ENCODE measurements around the gene GPR158.

GPR158 gene

DNA sequence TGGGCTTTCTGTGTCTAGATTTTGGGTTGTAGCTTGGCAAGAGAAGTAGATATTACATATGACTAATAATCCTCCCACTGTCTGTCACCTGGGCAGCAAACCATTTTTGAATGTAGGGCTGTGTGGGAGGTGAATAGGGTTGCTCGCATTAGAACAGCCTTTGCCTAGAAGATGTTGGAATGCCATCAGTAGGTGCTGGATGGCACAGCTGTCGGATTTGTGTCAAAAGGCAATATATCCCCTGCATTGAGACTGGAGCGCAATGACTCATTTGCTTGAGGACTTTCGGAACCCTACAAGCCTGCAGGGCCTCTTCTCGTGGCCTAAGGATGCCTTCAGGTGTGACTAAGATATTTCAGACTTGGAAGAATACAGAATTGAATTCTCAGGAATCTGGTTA, 323.8 kb downstream of the GPR158 start:
- DNase-seq (ENCODE audit: low read depth in 3 of 3, low spot score in 1 of 3): no peak

- DNase-seq (ENCODE audit: low read depth in 3 of 3, low spot score in 1 of 3): no peak
Measured at GRCh38 chr10:25501912-25502311, 327.1 kb downstream of the GPR158 start.

- no peak for DNase-seq (ENCODE audit: low read depth in 3 of 3, low spot score in 1 of 3)
Measured at GRCh38 chr10:25502453-25502852, 327.7 kb downstream of the GPR158 start.

DNA sequence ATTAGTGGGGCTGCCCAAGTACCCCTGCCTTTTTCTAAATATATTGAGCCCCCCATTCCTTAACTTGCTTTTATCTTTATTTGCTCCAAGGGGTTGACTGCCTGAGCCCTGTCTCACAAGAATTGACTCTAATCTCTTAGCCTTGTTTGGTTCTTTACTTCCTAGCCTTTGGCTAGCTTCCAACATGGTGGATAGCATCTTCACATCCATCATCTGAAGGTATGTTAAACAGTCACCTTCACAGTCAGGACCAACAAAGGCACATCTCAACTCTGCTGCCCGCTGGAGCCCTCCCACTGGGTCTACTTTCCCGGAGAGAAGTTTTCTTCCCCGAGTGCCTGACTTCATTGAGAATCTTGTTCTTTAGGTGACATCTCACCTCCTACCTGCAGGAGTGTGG, 329.5 kb downstream of the GPR158 start:
- no peak for DNase-seq (ENCODE audit: low read depth in 3 of 3, low spot score in 1 of 3)

GRCh38 chr10:25504838-25505237, 330.0 kb downstream of the GPR158 start:
- no peak for DNase-seq (ENCODE audit: low read depth in 3 of 3, low spot score in 1 of 3)

- DNase-seq (ENCODE audit: low read depth in 3 of 3, low spot score in 1 of 3): no peak
Measured at GRCh38 chr10:25505466-25505865, 330.7 kb downstream of the GPR158 start.

GRCh38 chr10:25506821-25507335, 332.1 kb downstream of the GPR158 start:
- DNase-seq (ENCODE audit: low read depth in 3 of 3, low spot score in 1 of 3): no peak

- no peak for DNase-seq (ENCODE audit: low read depth in 3 of 3, low spot score in 1 of 3)
Measured at GRCh38 chr10:25508112-25508815, 333.5 kb downstream of the GPR158 start.

GRCh38 chr10:25509151-25509550, 334.4 kb downstream of the GPR158 start:
- no peak for DNase-seq (ENCODE audit: low read depth in 3 of 3, low spot score in 1 of 3)

DNA sequence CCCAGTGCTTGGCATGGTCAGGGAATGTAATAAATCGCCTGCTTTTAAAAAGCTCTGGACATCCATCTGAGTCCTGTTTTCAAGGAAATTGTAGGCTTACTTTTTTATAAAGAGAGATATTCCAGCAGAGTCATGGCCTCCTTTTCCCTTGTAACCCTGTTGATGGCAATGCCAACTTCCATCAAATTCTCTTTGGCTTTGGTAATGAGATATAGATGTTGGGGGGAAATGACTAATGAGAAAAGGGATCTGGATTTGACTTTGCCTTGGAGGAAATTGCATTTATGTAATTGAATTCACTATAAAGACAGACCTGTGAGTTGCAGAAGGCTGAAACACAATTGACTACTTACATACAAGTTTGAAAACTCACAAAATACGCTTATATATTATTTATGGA, 347.5 kb downstream of the GPR158 start:
- no peak for DNase-seq (ENCODE audit: low read depth in 3 of 3, low spot score in 1 of 3)

DNA sequence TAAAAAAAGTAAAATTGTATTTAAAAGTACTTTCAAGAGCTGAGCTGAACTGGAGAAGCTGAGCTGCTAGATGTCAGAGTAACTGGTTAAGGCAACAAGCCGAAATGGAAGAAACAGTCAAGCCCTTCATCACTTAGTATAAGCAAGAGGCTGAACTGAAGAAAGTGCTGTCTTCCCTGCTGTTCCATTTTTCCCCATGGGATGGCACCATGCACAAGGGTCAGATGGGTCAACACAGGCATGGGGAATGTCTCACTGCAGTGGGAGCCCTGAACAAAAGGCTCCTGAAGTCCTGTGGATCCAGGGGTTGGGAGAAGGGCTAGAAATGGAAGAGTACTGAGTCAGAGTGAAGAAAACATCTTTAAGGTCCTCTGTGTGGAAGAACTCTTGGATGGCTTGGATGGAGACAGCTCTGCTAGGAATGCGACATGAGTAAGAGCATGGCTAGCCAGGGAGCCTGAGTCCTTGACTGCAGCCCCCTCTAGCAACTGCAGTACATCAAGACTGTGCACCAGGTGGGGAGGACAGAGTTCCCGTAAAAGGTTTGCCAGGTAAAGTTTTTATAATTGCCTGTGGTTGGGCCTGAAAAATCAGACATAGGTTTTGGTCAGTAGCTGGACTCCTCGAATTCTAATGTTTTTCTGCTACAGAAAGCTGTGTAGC, 348.3 kb downstream of the GPR158 start:
- DNase-seq (ENCODE audit: low read depth in 3 of 3, low spot score in 1 of 3): no peak

DNA sequence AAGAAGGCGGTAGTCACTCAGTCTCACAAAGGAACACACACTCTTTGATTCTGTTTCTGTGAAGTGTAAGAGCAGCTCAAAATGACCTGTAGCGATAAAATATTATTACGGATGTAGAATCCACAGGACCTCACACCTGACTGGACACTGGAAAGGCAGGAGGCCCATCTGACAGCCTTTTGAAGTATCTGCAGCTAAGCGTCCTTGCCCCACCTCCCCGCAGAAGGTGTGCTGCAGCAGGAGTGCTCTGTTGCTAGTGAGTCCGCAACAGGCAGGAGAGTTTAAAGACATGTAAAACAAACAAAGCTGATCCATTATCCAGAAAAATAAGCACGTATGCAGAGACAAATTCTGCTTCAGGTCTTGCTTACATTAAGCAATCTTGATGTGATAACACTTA, 355.5 kb downstream of the GPR158 start:
- no peak for DNase-seq (ENCODE audit: low read depth in 3 of 3, low spot score in 1 of 3)

DNA sequence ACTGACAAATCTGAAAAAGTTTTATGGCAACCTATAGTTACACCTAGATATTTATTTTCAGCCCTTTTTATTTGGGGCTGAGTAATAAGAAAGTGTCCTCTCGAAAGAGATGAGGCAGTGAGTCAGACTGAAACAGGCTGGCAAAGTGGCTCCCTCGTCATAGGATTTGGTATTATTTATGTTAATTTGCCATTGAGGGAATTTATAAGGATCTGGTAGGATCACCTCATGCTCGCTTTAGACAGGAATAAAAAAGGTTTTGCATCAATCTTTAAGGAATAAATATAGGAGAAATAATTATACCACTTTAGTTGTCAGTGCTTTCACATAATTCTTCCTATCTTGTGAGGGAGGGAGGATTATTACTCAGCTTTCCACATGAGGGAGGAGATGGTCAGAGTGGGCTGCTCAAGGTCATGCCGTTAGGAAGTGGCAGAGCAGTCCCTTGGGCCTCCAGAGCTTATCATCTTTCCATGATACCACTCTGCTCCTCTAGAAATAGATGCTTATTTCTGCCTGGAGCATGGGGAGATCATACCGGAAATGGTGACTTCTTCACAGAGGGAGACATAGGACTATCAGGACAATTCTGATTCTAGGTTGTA, 356.8 kb downstream of the GPR158 start:
- DNase-seq (ENCODE audit: low read depth in 3 of 3, low spot score in 1 of 3): no peak

- no peak for DNase-seq (ENCODE audit: low read depth in 3 of 3, low spot score in 1 of 3)
Measured at GRCh38 chr10:25532213-25532612, 357.4 kb downstream of the GPR158 start.

- no peak for DNase-seq (ENCODE audit: low read depth in 3 of 3, low spot score in 1 of 3)
Measured at GRCh38 chr10:25536027-25536426, 361.2 kb downstream of the GPR158 start.

GRCh38 chr10:25547382-25547781, 372.6 kb downstream of the GPR158 start:
- DNase-seq (ENCODE audit: low read depth in 3 of 3, low spot score in 1 of 3): no peak

GRCh38 chr10:25552283-25552919, 377.6 kb downstream of the GPR158 start:
- no peak for DNase-seq (ENCODE audit: low read depth in 3 of 3, low spot score in 1 of 3)

DNA sequence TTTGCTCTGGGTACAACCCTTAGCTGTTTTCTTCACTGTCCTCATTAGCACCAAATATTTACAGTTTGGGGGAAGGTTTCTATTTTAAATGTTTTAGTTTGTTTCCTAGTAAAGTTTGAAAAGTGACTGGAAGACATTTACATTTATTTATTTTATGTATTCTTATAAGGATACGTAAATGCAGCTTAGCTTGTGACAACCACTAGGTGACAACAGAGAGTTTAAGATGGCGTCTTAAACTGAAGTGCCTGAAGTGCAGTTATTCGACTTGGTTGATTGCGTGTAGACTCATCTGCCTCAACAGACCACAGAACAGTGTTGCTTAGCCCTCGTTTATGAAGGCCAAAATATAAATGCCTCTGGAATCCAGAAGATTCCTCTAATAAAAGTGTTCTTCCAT, 381.1 kb downstream of the GPR158 start:
- no peak for DNase-seq (ENCODE audit: low read depth in 3 of 3, low spot score in 1 of 3)

GRCh38 chr10:25556457-25556856, 381.7 kb downstream of the GPR158 start:
- DNase-seq (ENCODE audit: low read depth in 3 of 3, low spot score in 1 of 3): no peak

DNA sequence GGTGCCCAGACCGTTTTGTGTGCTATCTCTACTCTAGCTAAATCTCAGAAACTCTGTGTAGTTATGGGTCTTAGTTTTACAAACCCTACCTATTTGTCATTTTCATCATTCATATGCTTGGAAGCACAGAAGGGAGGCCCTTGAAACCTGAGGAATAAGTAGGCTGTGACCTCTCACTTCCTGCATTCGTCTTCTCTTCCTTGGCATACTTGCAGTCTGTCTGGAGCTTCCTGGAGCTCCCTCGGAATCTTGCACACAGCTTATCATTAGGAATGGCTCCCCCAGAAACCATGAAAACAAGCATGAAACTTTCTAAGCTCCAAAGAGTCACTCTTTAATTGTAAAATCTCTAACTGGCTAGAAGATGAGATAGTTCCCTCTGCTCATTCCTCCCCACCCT, 382.3 kb downstream of the GPR158 start:
- DNase-seq (ENCODE audit: low read depth in 3 of 3, low spot score in 1 of 3): no peak

- no peak for DNase-seq (ENCODE audit: low read depth in 3 of 3, low spot score in 1 of 3)
Measured at GRCh38 chr10:25561758-25562157, 387.0 kb downstream of the GPR158 start.

DNA sequence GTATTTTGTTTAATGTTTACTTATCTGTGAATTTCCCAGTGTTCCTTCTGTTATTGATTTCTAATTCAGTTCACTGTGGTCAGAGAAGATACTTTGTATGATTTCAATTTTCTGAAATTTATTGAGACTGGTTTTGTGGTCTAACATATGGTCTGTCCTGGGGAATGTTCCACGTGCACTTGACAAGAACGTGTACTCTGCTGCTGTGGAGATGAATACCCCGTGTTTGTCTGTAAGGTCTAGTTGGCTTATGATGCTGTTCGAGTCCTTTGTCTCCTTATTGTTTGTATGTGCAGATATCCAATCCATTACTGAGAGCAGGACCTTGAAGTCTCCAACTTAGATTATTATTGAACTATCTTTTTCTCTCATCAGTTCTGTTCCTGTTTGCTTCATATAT, 387.7 kb downstream of the GPR158 start:
- DNase-seq (ENCODE audit: low read depth in 3 of 3, low spot score in 1 of 3): no peak

All from stimulated activated CD4-positive, alpha-beta T cell treated with anti-CD3 and anti-CD28 coated beads, TNF-alpha, amount 100 ng/mL, for 1 hour (primary cell).